ENCODE measurements around the gene CLDN9.

CLDN9 gene

DNA sequence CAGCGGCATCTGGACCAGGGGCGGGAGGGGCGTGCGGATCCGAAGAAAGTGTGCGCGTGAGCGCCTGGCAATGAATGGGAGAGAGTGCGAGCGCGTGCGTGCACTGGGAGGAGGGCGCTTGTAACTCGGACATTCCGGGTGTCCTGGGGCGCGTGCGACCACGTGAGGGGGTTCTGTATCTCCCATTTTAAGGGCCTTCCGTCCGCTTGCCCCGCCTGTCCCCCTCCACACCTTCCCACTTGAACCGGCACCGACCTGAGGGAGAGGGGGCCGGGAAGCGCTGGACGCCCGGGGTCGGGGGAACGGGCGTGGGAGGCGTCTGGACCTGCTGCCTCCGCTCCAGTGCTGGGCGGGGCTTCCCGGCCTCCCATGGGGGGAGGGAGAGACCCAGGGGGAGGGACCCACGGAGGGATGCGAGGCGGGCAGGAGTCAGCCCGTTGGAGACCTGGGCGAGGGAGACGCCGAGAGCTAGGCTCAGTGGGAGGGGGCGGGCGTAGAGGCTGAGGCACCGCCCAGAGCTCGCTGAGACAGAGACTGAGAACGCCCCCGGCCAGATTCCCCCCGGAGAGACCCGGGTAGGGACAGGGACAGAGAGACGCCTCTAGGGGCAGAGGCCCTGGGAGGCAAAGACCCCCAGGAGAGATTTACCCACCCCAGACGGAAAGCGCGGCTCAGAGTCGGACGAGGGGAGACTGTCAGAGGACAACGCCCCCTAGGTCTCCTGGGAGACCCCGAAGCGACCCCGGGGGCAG, 48.8 kb upstream of the CLDN9 start, which contains the start of gene KREMEN2 (continued):
- TF ChIP-seq GLI4 (tag by site-specific recombination; IDR thresholded peaks at IDR 0.05) (no peak), ZNF830 (tag by site-specific recombination; IDR thresholded peaks at IDR 0.05; ENCODE audit: low read depth) (no peak), ZNF2 (tag by site-specific recombination; IDR thresholded peaks at IDR 0.05) (peak; percentile 55; the same call in 1 of the 2 replicates), ZNF670 (tag by site-specific recombination; IDR thresholded peaks at IDR 0.05; ENCODE audit: low read depth) (no peak), ZNF112 (tag by site-specific recombination; IDR thresholded peaks at IDR 0.05) (no peak), ZNF133 (tag by site-specific recombination; IDR thresholded peaks at IDR 0.05) (no peak), ZNF16 (tag by site-specific recombination; IDR thresholded peaks at IDR 0.05; ENCODE audit: low read depth) (no peak), IKZF3 (tag by site-specific recombination; IDR thresholded peaks at IDR 0.05) (peak; percentile 88), ZNF426 (tag by site-specific recombination; IDR thresholded peaks at IDR 0.05) (no peak), ZNF175 (tag by site-specific recombination; IDR thresholded peaks at IDR 0.05) (no peak), ZNF596 (tag by site-specific recombination; IDR thresholded peaks at IDR 0.05) (no peak), ZNF146 (tag by site-specific recombination; IDR thresholded peaks at IDR 0.05) (no peak)
- TF ChIP-seq, protein P1, sequence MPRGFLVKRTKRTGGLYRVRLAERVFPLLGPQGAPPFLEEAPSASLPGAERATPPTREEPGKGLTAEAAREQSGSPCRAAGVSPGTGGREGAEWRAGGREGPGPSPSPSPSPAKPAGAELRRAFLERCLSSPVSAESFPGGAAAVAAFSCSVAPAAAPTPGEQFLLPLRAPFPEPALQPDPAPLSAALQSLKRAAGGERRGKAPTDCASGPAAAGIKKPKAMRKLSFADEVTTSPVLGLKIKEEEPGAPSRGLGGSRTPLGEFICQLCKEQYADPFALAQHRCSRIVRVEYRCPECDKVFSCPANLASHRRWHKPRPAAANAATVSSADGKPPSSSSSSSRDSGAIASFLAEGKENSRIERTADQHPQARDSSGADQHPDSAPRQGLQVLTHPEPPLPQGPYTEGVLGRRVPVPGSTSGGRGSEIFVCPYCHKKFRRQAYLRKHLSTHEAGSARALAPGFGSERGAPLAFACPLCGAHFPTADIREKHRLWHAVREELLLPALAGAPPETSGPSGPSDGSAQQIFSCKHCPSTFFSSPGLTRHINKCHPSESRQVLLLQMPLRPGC (tag by site-specific recombination; IDR thresholded peaks at IDR 0.05), result peak; percentile 72; the same call in 1 of the 2 replicates
- TF ChIP-seq, protein P2, sequence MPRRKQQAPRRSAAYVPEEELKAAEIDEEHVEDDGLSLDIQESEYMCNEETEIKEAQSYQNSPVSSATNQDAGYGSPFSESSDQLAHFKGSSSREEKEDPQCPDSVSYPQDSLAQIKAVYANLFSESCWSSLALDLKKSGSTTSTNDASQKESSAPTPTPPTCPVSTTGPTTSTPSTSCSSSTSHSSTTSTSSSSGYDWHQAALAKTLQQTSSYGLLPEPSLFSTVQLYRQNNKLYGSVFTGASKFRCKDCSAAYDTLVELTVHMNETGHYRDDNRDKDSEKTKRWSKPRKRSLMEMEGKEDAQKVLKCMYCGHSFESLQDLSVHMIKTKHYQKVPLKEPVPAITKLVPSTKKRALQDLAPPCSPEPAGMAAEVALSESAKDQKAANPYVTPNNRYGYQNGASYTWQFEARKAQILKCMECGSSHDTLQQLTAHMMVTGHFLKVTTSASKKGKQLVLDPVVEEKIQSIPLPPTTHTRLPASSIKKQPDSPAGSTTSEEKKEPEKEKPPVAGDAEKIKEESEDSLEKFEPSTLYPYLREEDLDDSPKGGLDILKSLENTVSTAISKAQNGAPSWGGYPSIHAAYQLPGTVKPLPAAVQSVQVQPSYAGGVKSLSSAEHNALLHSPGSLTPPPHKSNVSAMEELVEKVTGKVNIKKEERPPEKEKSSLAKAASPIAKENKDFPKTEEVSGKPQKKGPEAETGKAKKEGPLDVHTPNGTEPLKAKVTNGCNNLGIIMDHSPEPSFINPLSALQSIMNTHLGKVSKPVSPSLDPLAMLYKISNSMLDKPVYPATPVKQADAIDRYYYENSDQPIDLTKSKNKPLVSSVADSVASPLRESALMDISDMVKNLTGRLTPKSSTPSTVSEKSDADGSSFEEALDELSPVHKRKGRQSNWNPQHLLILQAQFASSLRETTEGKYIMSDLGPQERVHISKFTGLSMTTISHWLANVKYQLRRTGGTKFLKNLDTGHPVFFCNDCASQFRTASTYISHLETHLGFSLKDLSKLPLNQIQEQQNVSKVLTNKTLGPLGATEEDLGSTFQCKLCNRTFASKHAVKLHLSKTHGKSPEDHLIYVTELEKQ (tag by site-specific recombination; IDR thresholded peaks at IDR 0.05; ENCODE audit: borderline replicate concordance), result no peak
- TF ChIP-seq, protein P3, sequence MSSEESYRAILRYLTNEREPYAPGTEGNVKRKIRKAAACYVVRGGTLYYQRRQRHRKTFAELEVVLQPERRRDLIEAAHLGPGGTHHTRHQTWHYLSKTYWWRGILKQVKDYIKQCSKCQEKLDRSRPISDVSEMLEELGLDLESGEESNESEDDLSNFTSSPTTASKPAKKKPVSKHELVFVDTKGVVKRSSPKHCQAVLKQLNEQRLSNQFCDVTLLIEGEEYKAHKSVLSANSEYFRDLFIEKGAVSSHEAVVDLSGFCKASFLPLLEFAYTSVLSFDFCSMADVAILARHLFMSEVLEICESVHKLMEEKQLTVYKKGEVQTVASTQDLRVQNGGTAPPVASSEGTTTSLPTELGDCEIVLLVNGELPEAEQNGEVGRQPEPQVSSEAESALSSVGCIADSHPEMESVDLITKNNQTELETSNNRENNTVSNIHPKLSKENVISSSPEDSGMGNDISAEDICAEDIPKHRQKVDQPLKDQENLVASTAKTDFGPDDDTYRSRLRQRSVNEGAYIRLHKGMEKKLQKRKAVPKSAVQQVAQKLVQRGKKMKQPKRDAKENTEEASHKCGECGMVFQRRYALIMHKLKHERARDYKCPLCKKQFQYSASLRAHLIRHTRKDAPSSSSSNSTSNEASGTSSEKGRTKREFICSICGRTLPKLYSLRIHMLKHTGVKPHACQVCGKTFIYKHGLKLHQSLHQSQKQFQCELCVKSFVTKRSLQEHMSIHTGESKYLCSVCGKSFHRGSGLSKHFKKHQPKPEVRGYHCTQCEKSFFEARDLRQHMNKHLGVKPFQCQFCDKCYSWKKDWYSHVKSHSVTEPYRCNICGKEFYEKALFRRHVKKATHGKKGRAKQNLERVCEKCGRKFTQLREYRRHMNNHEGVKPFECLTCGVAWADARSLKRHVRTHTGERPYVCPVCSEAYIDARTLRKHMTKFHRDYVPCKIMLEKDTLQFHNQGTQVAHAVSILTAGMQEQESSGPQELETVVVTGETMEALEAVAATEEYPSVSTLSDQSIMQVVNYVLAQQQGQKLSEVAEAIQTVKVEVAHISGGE (tag by site-specific recombination; conservative IDR thresholded peaks at IDR 0.05; ENCODE audit: low read depth), result peak; percentile 32; the same call in 1 of the 2 replicates
- TF ChIP-seq, protein P4, sequence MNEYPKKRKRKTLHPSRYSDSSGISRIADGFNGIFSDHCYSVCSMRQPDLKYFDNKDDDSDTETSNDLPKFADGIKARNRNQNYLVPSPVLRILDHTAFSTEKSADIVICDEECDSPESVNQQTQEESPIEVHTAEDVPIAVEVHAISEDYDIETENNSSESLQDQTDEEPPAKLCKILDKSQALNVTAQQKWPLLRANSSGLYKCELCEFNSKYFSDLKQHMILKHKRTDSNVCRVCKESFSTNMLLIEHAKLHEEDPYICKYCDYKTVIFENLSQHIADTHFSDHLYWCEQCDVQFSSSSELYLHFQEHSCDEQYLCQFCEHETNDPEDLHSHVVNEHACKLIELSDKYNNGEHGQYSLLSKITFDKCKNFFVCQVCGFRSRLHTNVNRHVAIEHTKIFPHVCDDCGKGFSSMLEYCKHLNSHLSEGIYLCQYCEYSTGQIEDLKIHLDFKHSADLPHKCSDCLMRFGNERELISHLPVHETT (tag by site-specific recombination; IDR thresholded peaks at IDR 0.05), result no peak
- TF ChIP-seq, protein P5, sequence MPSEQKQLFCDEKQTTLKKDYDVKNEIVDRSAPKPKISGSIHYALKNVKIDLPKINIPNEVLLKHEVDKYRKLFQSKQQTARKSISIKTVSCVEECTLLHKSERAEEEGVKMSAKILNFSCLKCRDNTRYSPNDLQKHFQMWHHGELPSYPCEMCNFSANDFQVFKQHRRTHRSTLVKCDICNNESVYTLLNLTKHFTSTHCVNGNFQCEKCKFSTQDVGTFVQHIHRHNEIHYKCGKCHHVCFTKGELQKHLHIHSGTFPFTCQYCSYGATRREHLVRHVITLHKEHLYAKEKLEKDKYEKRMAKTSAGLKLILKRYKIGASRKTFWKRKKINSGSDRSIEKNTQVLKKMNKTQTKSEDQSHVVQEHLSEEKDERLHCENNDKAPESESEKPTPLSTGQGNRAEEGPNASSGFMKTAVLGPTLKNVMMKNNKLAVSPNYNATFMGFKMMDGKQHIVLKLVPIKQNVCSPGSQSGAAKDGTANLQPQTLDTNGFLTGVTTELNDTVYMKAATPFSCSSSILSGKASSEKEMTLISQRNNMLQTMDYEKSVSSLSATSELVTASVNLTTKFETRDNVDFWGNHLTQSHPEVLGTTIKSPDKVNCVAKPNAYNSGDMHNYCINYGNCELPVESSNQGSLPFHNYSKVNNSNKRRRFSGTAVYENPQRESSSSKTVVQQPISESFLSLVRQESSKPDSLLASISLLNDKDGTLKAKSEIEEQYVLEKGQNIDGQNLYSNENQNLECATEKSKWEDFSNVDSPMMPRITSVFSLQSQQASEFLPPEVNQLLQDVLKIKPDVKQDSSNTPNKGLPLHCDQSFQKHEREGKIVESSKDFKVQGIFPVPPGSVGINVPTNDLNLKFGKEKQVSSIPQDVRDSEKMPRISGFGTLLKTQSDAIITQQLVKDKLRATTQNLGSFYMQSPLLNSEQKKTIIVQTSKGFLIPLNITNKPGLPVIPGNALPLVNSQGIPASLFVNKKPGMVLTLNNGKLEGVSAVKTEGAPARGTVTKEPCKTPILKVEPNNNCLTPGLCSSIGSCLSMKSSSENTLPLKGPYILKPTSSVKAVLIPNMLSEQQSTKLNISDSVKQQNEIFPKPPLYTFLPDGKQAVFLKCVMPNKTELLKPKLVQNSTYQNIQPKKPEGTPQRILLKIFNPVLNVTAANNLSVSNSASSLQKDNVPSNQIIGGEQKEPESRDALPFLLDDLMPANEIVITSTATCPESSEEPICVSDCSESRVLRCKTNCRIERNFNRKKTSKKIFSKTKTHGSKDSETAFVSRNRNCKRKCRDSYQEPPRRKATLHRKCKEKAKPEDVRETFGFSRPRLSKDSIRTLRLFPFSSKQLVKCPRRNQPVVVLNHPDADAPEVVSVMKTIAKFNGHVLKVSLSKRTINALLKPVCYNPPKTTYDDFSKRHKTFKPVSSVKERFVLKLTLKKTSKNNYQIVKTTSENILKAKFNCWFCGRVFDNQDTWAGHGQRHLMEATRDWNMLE (tag by site-specific recombination; conservative IDR thresholded peaks at IDR 0.05; ENCODE audit: low read depth), result no peak
- TF ChIP-seq, protein P6, sequence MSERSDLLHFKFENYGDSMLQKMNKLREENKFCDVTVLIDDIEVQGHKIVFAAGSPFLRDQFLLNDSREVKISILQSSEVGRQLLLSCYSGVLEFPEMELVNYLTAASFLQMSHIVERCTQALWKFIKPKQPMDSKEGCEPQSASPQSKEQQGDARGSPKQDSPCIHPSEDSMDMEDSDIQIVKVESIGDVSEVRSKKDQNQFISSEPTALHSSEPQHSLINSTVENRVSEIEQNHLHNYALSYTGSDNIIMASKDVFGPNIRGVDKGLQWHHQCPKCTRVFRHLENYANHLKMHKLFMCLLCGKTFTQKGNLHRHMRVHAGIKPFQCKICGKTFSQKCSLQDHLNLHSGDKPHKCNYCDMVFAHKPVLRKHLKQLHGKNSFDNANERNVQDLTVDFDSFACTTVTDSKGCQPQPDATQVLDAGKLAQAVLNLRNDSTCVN (tag by site-specific recombination; optimal IDR thresholded peaks at IDR 0.05), result peak; percentile 95
- TF ChIP-seq, protein P7, sequence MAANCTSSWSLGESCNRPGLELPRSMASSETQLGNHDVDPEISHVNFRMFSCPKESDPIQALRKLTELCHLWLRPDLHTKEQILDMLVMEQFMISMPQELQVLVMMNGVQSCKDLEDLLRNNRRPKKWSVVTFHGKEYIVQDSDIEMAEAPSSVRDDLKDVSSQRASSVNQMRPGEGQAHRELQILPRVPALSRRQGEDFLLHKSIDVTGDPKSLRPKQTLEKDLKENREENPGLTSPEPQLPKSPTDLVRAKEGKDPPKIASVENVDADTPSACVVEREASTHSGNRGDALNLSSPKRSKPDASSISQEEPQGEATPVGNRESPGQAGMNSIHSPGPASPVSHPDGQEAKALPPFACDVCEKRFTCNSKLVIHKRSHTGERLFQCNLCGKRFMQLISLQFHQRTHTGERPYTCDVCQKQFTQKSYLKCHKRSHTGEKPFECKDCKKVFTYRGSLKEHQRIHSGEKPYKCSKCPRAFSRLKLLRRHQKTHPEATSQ (tag by site-specific recombination; IDR thresholded peaks at IDR 0.05), result 0 out of 2 replicates have a peak, but pooled peaks have one; percentile 57

Data from HEK293 (cell line).